ENCODE measurements around the gene ADGRV1. TPM values are rescaled to one million over a fixed set of nuclear protein-coding genes. Genes with fewer than 3 reads are reported as not detected.

Gene ADGRV1
- total and polyA plus RNA-seq, 8 donors = 0.75 to 10.3 (median 4.0) TPM

- TF ChIP-seq EP300 (IDR thresholded peaks at IDR 0.05) (no peak), POLR2AphosphoS5 (IDR thresholded peaks at IDR 0.05) (no peak), POLR2A (IDR thresholded peaks at IDR 0.05) (no peak)
- TF ChIP-seq, protein P1, sequence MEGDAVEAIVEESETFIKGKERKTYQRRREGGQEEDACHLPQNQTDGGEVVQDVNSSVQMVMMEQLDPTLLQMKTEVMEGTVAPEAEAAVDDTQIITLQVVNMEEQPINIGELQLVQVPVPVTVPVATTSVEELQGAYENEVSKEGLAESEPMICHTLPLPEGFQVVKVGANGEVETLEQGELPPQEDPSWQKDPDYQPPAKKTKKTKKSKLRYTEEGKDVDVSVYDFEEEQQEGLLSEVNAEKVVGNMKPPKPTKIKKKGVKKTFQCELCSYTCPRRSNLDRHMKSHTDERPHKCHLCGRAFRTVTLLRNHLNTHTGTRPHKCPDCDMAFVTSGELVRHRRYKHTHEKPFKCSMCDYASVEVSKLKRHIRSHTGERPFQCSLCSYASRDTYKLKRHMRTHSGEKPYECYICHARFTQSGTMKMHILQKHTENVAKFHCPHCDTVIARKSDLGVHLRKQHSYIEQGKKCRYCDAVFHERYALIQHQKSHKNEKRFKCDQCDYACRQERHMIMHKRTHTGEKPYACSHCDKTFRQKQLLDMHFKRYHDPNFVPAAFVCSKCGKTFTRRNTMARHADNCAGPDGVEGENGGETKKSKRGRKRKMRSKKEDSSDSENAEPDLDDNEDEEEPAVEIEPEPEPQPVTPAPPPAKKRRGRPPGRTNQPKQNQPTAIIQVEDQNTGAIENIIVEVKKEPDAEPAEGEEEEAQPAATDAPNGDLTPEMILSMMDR (IDR thresholded peaks at IDR 0.05) = no peak
- H3K36me3 ChIP-seq = no peaks in the 10 kb centered on the region
- DNase-seq = no peak
- H3K4me1 ChIP-seq = peaks cover 0 to 23% (median 10%) of the 10 kb centered on the region in 4 donors
- intact Hi-C loops (cut with DNase I; ENCODE audit: low total_unique reads) = no loop called here
- no peak overlapping the region for H3K27ac ChIP-seq
- H3K9me3 ChIP-seq = no peaks in the 10 kb centered on the region
- H3K4me3 ChIP-seq = no peak overlapping the region
- WGBS, 5 donors = 81 to 93% (median 88%) methylated on average over 3 of the region's 3 CpGs
- no peaks in the 10 kb centered on the region for H3K27me3 ChIP-seq
Observed at GRCh38 chr5:91077623-91078022, 519.0 kb downstream of the ADGRV1 start.

DNA sequence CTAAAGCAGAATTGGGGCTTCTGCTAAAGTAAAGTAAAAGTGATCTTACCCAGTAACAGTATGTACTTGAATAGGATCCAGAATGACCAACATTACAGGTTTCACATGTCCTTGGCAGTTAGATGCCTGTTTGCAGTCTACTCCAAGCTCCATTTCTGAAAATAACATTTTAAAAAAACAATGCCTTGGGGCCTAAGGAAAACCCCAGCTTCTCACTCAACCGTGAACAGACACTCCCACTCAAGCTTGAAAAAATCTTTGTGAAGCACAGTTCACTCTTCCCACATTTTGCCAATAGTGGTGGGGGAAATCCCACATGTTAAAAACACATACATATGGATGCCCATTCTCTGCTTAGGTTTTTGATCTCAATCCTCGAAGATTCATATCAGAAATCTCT, 520.4 kb downstream of the ADGRV1 start:
- TF ChIP-seq, protein P1 (IDR thresholded peaks at IDR 0.05) = no peak
- TF ChIP-seq EP300 (IDR thresholded peaks at IDR 0.05) = no peak
- no peak for TF ChIP-seq POLR2AphosphoS5 (IDR thresholded peaks at IDR 0.05)
- TF ChIP-seq POLR2A (IDR thresholded peaks at IDR 0.05) = no peak
- Histone ChIP-seq H3K9me3 (no peaks in the 10 kb centered on the region), H3K27me3 (no peaks in the 10 kb centered on the region), H3K36me3 (no peaks in the 10 kb centered on the region), H3K4me3 (no peak overlapping the region), H3K4me1 (peaks cover 0 to 18% (median 7%) of the 10 kb centered on the region in 4 donors), H3K27ac (peak overlapping the region in 2 of 5 donors; percentile 23 to 26)
- no peak for DNase-seq
- intact Hi-C loops (cut with DNase I; ENCODE audit: low total_unique reads) = no loop called here
- 27 to 38% (median 32%) methylated on average over 2 of the region's 2 CpGs for WGBS, 5 donors

DNA sequence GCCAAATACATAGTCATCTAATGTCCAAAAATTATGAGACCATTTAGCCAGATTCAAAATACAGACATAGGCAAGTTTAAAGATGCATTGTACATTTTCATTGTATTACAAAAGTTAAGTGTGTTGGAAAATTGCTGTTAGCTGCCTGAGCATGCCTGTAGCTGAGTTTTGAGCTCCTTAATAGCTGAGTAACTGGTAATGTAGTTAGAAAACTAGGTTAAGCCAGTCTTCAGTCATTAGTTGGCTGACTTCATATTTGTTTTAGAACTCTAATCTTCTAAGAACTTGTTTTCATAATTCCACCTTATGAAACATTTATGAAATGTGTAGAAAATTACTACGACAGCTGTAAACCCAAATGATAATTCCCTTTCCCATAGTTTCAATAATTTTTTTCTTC, 531.2 kb downstream of the ADGRV1 start:
- Histone ChIP-seq H3K9me3 (no peaks in the 10 kb centered on the region), H3K4me1 (peaks cover 0 to 29% (median 10%) of the 10 kb centered on the region in 4 donors), H3K27ac (no peak overlapping the region), H3K27me3 (no peaks in the 10 kb centered on the region), H3K36me3 (no peaks in the 10 kb centered on the region), H3K4me3 (no peak overlapping the region)
- intact Hi-C loops (cut with DNase I; ENCODE audit: low total_unique reads) = loop anchor here (10.0 kb wide), 1 partner anchor 155 kb away; no protein-coding TSS in a partner anchor
- DNase-seq = no peak
- 29 to 65% (median 45%) methylated on average over 1 of the region's 1 CpG for WGBS, 5 donors
- TF ChIP-seq POLR2AphosphoS5 (IDR thresholded peaks at IDR 0.05) (no peak), POLR2A (IDR thresholded peaks at IDR 0.05) (no peak), EP300 (IDR thresholded peaks at IDR 0.05) (no peak)
- TF ChIP-seq, protein P1 (IDR thresholded peaks at IDR 0.05) = no peak

DNA sequence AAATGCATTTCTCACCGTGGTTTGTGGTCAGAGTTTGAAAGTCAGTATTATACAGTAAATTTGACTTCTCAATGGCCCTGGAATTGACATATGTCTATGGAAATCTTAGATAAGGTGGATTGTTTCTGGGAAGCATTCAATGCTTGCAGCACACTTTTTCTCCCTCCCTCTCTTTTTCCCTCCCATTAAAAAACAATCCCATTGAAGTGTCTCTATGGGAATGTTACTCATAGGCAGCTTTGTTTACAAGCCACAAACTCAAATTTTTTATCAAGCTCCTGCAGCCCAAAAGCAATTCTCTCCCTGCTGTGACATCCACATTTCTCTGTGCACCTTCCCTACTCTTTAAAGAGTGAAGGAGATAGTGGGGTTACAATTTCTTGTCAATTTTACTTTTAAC, 532.4 kb downstream of the ADGRV1 start:
- 25 to 56% (median 47%) methylated on average over 1 of the region's 1 CpG for WGBS, 5 donors
- H3K4me1 ChIP-seq = peaks cover 0 to 29% (median 10%) of the 10 kb centered on the region in 4 donors
- no peaks in the 10 kb centered on the region for H3K9me3 ChIP-seq
- no peaks in the 10 kb centered on the region for H3K36me3 ChIP-seq
- intact Hi-C loops (cut with DNase I; ENCODE audit: low total_unique reads) = loop anchor here (10.0 kb wide), 1 partner anchor 156 kb away; no protein-coding TSS in a partner anchor
- no peaks in the 10 kb centered on the region for H3K27me3 ChIP-seq
- no peak for DNase-seq
- TF ChIP-seq POLR2A (IDR thresholded peaks at IDR 0.05) = no peak
- TF ChIP-seq POLR2AphosphoS5 (IDR thresholded peaks at IDR 0.05) = no peak
- no peak for TF ChIP-seq EP300 (IDR thresholded peaks at IDR 0.05)
- TF ChIP-seq, protein P1 (IDR thresholded peaks at IDR 0.05) = no peak
- no peak overlapping the region for H3K27ac ChIP-seq
- H3K4me3 ChIP-seq = no peak overlapping the region

Measured in stomach (tissue), 9 donors.